Central memory CD8-positive, alpha-beta T cell (primary cell): ENCODE data around the gene CEP112.

Experiments
- ATAC-seq: fragments of 150-1000 bp; cut with Tn5 transposase; replicated peaks from 2 replicates; pipeline ENCODE4 v1.10.0; 2022; ENCODE audit warnings: mild to moderate bottlenecking, moderate FRiP score, moderate number of reproducible peaks; ENCODE audit not compliant: poor library complexity, severe bottlenecking; ENCODE audit errors: extremely low read depth
- DNase-seq, 2 donors: peaks; one replicate each; pipeline ENCODE4 v3.0.0; 2021; ENCODE audit warnings: low spot score in 2 of 2
- H3K27ac Mint-ChIP-seq: one replicate; pipeline ENCODE4 v1.8.0; 2022; ENCODE audit warnings: low read depth, mild to moderate bottlenecking, moderate library complexity, mixed read lengths
- H3K27me3 Mint-ChIP-seq: one replicate; pipeline ENCODE4 v1.8.0; 2022; ENCODE audit warnings: mixed read lengths
- H3K36me3 Mint-ChIP-seq: one replicate; pipeline ENCODE4 v1.8.0; 2022; ENCODE audit warnings: mild to moderate bottlenecking, moderate library complexity, mixed read lengths; ENCODE audit not compliant: insufficient read depth
- H3K4me1 Mint-ChIP-seq: one replicate; pipeline ENCODE4 v1.8.0; 2022; ENCODE audit warnings: mixed read lengths
- H3K4me3 Mint-ChIP-seq: one replicate; pipeline ENCODE4 v1.8.0; 2022; ENCODE audit warnings: mild to moderate bottlenecking, moderate library complexity, mixed read lengths
- H3K9me3 Mint-ChIP-seq: one replicate; pipeline ENCODE4 v1.8.0; 2022; ENCODE audit warnings: mixed read lengths

CEP112 gene

GRCh38 chr17:65727246-65727645 is 464.7 kb downstream of the CEP112 start:
- H3K27me3 Mint-ChIP-seq: peaks cover 8% of the 10 kb centered on the region

GRCh38 chr17:65723431-65724151 is 468.3 kb downstream of the CEP112 start:
- Mint-ChIP-seq H3K9me3 (no peaks in the 10 kb centered on the region), H3K4me1 (no peaks in the 10 kb centered on the region), H3K4me3 (no peak overlapping the region), H3K27ac (no peak overlapping the region), H3K27me3 (peaks cover 23% of the 10 kb centered on the region), H3K36me3 (no peaks in the 10 kb centered on the region)
- ATAC-seq (no peak), DNase-seq (no peak)

More at GRCh38 chr17:65727246-65727645, 464.7 kb downstream of the CEP112 start:
- no peaks in the 10 kb centered on the region for H3K36me3 Mint-ChIP-seq
- no peak for DNase-seq
- H3K9me3 Mint-ChIP-seq: no peaks in the 10 kb centered on the region
- H3K4me3 Mint-ChIP-seq: no peak overlapping the region
- no peak for ATAC-seq
- H3K4me1 Mint-ChIP-seq: no peaks in the 10 kb centered on the region
- no peak overlapping the region for H3K27ac Mint-ChIP-seq

- no peak for DNase-seq
- no peak overlapping the region for H3K27ac Mint-ChIP-seq
These were observed 473.3 kb downstream of the CEP112 start for GRCh38 chr17:65718601-65719000.

GRCh38 chr17:65712383-65713267 is 479.3 kb downstream of the CEP112 start:
- no peak for DNase-seq
- Mint-ChIP-seq H3K4me3 (no peak overlapping the region), H3K4me1 (no peaks in the 10 kb centered on the region), H3K27ac (no peak overlapping the region), H3K36me3 (no peaks in the 10 kb centered on the region), H3K9me3 (no peaks in the 10 kb centered on the region), H3K27me3 (peaks cover 8% of the 10 kb centered on the region)
- no peak for ATAC-seq

More at GRCh38 chr17:65718601-65719000, 473.3 kb downstream of the CEP112 start:
- Mint-ChIP-seq H3K4me1 (no peaks in the 10 kb centered on the region), H3K9me3 (no peaks in the 10 kb centered on the region), H3K27me3 (peaks cover 22% of the 10 kb centered on the region), H3K36me3 (no peaks in the 10 kb centered on the region), H3K4me3 (no peak overlapping the region)
- ATAC-seq: no peak

- no peaks in the 10 kb centered on the region for H3K36me3 Mint-ChIP-seq
- no peak for ATAC-seq
- H3K4me1 Mint-ChIP-seq: no peaks in the 10 kb centered on the region
- peak overlapping the region; percentile 21 for H3K4me3 Mint-ChIP-seq
- peaks cover 8% of the 10 kb centered on the region for H3K27me3 Mint-ChIP-seq
- DNase-seq: no peak
- H3K9me3 Mint-ChIP-seq: no peaks in the 10 kb centered on the region
- no peak overlapping the region for H3K27ac Mint-ChIP-seq
These were observed 480.2 kb downstream of the CEP112 start for GRCh38 chr17:65711671-65712276.

GRCh38 chr17:65707780-65708179 is 484.2 kb downstream of the CEP112 start:
- Mint-ChIP-seq H3K9me3 (no peaks in the 10 kb centered on the region), H3K27me3 (no peaks in the 10 kb centered on the region), H3K4me3 (no peak overlapping the region), H3K4me1 (no peaks in the 10 kb centered on the region), H3K36me3 (no peaks in the 10 kb centered on the region), H3K27ac (no peak overlapping the region)
- ATAC-seq: no peak
- DNase-seq: no peak

GRCh38 chr17:65704731-65705130 is 487.2 kb downstream of the CEP112 start:
- DNase-seq: no peak
- Mint-ChIP-seq H3K36me3 (no peaks in the 10 kb centered on the region), H3K4me1 (no peaks in the 10 kb centered on the region), H3K9me3 (no peaks in the 10 kb centered on the region), H3K27me3 (peaks cover 26% of the 10 kb centered on the region), H3K27ac (no peak overlapping the region), H3K4me3 (no peak overlapping the region)
- ATAC-seq: no peak

GRCh38 chr17:65703891-65704290 is 488.0 kb downstream of the CEP112 start:
- Mint-ChIP-seq H3K4me3 (no peak overlapping the region), H3K9me3 (no peaks in the 10 kb centered on the region), H3K27me3 (peaks cover 34% of the 10 kb centered on the region), H3K36me3 (no peaks in the 10 kb centered on the region), H3K4me1 (no peaks in the 10 kb centered on the region), H3K27ac (no peak overlapping the region)
- ATAC-seq (no peak), DNase-seq (no peak)

GRCh38 chr17:65699459-65699858 is 492.5 kb downstream of the CEP112 start:
- DNase-seq (no peak), ATAC-seq (no peak)
- Mint-ChIP-seq H3K36me3 (no peaks in the 10 kb centered on the region), H3K4me3 (no peak overlapping the region), H3K27me3 (peaks cover 53% of the 10 kb centered on the region), H3K9me3 (no peaks in the 10 kb centered on the region), H3K4me1 (no peaks in the 10 kb centered on the region), H3K27ac (no peak overlapping the region)

- no peaks in the 10 kb centered on the region for H3K36me3 Mint-ChIP-seq
- H3K27me3 Mint-ChIP-seq: peaks cover 62% of the 10 kb centered on the region
- H3K4me1 Mint-ChIP-seq: no peaks in the 10 kb centered on the region
- no peaks in the 10 kb centered on the region for H3K9me3 Mint-ChIP-seq
- H3K4me3 Mint-ChIP-seq: no peak overlapping the region
- no peak overlapping the region for H3K27ac Mint-ChIP-seq
- no peak for ATAC-seq
- DNase-seq: no peak
These were observed 493.4 kb downstream of the CEP112 start for GRCh38 chr17:65698381-65699061.

- Mint-ChIP-seq H3K4me1 (no peaks in the 10 kb centered on the region), H3K27me3 (peaks cover 70% of the 10 kb centered on the region), H3K27ac (no peak overlapping the region), H3K9me3 (no peaks in the 10 kb centered on the region), H3K4me3 (no peak overlapping the region), H3K36me3 (no peaks in the 10 kb centered on the region)
- DNase-seq (no peak), ATAC-seq (no peak)
These were observed 494.3 kb downstream of the CEP112 start for GRCh38 chr17:65697661-65698060.

- Mint-ChIP-seq H3K36me3 (no peaks in the 10 kb centered on the region), H3K9me3 (no peaks in the 10 kb centered on the region), H3K27ac (no peak overlapping the region), H3K4me1 (no peaks in the 10 kb centered on the region), H3K27me3 (peaks cover 68% of the 10 kb centered on the region), H3K4me3 (no peak overlapping the region)
- DNase-seq (no peak), ATAC-seq (no peak)
These were observed 495.1 kb downstream of the CEP112 start for GRCh38 chr17:65696739-65697394.
